Stimulated activated CD8-positive, alpha-beta memory T cell treated with anti-CD3 and anti-CD28 coated beads, Interleukin-15, amount 100 ng/mL, for 4 hours (primary cell): ENCODE measurements around the gene VAV2.
"Not testable (repeated sequence)": the region's sequence is repeated elsewhere in the genome, so short reads cannot be mapped to it uniquely, and the experiment has no call there.

Experiments
- DNase-seq, 2 donors: peaks; one replicate each; pipeline ENCODE4 v3.0.0-alpha.2; 2020; ENCODE audit warnings: low read depth in 2 of 2

VAV2 gene

DNA sequence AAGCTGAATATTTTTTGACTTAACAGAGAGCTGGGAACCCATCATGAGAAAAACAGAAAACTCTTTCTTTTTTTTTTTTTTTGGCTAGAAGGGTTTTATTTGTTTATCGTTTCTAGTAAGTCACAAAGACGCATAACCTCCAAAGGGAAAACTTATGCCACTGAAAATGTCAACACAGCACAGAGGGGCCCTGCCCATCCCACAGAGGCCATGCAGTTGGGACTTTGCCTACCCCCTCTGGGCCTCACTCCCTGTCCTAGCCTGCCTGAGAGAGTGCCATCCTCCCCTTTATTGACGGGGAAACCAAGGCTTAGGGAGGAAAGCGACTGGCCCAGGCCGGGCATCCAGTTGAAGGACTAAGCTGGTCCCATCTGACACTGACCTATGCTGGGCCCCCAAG is 74.7 kb downstream of the VAV2 start:
- no peak for DNase-seq

DNA sequence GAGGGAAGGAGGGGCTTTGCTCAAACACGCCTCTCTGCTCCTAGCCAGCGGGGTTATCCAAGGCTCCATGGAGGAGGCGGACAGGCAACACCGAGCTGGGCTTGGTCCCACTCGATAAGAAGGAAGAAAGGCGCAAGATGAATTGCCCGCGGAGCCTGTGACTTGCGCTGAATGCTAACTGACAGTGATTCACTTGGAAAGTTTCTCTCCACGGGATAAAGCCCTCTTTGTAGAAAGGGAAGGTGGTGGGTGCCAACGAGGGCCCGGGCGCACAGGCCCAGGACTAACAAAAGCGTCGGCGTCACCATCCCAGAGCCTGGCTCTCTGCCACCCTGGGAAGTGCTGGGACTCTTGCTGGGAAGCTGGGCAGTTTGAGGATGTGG is 76.0 kb downstream of the VAV2 start:
- no peak for DNase-seq

DNA sequence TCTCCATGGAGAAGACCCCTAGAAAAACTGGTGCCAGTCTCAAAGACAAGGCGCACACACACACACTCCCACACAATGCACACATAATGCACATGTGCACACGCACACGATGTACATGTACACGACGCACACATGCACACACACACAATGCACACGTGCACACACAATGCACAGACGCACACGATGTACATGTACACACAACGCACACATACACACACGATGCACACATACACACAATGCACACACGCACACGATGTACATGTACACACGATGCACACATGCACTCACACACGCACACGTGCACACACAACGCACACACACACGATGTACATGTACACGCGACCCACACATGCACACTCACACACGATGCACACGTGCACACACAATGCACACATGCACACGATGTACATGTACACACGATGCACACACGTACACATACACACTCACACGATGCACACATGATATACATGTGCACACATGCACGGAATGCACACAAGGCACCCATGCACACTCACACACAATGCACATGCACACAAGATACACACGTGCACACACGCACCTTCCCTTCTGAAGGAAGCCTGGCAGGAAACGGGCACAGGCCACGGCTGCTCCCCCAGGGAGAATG is 76.5 kb downstream of the VAV2 start:
- DNase-seq, result no peak

DNA sequence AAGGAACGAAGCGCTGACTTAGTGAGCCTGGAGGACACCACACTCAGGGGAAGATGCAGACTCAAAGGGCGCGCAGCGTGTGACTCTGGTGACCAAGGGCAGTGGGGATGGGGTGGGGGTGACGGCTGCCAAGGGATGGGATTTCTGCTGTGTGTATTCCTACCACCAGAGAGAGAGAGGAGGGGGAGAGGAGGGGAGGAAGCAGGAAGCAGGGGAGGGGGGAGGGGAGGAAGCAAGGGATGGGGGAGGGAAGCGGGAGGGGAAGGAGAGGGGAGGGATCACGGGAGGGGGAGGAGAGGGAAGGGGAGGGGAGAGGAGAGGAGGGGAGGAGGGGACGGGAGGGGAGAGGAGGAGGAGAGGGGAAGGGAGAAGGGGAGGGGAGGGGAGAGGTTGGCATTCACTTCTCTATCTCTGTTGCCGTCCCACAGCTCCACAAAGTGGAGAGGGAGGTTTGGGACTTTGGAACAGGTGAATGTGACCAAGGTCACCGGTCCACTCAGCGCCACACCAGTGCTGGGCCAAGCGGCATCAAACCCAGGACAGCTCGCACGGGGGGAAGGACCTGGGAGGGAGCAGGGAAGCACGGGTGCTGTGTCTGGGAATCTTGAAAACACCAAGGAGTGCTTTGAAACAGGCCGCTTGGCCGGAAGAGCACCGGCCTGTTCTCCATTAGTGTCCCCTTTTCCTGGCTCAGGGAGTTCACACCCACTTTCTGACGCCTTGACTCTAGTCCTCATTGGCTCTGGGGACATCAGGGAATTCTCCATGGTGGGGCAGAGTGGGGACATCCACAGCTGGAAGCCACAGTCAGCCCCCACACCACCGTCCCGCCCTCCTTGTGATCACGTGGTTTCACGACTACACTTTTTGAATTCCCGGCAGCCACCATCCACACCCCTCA is 77.4 kb downstream of the VAV2 start:
- DNase-seq, result no peak

DNA sequence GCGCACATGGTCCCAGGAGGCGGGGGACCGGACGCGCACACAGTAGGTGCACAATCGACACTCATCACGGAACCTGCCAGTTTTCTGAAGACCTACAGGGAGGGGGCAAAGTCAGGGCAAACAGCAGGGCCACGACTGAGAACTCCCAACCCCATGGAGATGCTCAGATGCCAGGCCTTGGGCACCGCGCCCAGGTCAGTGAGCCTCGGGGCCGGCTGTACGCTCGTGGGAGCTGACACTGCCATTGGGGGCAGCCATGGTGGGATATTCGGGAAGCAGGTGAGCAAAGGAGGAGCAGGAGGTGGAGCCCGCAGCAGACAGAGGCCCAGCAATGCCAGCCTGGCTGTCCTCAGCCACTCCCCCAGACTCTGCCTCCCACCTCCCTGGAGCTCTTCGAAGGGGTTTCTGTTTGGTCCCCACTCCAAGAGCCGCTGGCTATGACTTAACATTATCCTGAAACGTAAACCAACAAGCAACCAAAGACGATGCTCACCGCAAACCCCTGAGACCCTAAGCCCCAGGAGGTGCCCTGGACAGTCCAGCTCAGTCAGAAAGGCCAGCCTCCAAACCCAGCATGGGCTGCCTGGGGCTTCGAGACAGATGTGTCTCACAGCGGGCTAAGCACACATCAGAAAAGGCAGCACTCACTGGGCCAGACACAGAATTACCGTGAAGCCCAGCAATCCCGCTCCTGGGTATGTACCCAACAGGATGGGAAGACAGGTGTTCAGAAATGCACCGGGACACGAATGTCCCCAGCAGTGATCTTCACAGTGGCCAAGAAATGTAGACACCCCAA is 78.4 kb downstream of the VAV2 start:
- no peak for DNase-seq

DNA sequence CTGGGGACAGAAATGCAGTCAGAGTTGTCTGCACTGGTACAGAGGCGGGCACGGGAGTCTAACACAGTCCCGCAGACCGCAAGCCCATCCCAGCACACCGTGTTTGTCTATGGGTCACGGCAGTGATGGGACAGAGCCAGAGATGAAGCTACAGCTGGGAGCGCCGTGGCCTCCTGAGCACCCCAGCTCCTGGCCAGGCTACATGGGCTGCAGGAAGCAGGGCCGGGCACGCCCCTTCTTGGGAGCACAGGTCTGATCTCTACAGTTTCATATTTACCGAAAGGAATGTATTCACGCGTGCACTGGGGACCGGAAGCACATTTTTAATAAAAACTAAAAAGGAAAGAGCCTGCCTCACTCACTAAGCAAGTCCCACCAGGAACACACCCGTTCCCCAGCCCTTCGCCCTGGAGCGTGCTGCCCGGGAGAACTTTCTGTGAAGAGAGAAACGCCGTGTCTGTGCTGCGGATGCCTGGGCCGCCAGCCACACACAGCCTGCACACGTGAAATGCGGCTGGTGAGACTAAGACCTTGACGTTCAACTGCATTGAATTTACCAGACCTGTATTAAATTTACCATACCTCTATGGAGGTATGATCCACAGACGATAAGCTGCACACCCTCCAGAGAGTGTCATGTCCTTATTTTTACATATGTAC is 81.1 kb downstream of the VAV2 start:
- DNase-seq, result no peak

DNA sequence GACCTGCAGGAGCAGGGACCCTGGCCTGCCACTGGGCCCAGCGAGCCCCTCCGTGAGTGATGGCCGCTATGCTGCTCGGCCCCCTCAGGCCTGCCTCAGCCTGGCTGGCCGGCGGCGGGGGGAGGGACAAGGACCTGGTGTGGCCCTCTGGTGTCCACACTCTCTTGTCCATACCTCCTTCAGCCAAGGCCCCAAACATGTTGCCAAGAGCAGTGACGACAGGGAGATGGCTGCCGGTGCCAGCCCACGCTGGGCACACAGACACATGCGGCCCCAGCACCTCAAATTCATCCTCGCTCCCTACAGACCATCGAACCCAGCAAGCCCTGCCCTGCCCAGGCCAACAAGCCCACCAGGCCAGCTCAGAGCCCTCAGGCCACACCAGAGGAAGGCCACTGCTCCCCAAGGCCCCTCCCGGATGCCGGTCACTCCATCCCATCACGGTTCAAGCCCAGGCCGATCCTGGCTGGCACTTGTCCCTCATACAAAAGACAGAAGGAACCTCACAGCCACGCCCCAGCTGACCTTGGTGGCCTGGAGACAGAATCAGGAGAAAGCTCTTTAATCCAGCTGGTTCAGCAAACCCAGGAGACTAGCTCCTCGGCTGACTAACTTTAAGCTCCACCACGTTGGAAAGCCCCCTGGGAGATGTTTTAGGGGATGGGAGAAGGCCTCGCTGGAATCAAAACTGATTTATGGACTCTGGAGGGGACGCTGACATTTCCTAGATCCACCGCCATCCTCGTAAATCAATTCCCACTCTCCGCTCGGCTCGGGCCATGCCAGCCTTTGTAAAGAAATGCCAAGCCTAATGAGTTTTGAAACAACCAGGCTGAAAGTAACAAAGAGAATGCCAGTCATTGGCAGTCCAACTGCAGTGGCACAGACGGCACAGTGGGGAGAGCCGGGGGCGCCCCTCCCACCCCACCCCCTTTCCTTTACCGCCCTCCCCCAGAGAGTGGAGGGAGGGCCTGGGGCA is 84.9 kb downstream of the VAV2 start:
- no peak for DNase-seq

DNA sequence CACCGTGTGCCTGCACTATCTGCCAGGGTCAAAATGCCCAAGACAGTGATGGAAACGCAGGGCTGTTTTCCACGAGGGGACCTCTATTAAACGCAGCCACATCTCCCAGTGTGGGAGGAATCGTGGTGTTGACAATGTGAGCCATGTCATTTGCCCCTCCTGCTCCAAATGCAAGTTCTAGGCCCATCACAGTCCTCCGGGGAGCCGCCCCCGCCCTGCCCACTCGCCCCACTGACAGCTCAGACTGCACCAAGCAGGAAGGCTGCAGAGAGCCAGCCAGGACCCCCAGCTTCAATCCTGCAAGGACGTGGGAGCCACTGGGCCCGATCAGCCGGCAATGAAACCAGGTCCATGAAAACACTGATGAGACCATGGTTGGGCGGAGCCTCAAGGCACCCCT is 85.9 kb downstream of the VAV2 start:
- DNase-seq, result no peak

DNA sequence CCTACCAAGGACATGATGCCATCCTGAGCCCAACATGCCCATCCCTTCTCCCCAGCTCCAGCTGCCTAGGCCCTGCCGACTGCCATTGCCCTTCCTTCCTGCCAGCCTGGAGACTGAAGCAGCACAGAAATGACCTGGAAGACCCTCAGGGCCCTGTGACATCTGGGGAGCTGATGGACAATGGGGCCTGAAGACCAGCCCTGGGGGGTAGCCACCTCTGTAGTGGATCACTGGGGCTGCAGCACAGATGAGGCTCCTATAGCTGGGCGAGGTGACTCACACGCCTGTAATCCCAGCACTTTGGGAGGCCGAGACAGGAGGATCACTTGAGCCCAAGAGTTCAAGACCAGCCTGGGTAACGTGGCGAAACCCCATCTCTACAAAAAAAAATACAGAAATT is 86.6 kb downstream of the VAV2 start:
- DNase-seq, result no peak

DNA sequence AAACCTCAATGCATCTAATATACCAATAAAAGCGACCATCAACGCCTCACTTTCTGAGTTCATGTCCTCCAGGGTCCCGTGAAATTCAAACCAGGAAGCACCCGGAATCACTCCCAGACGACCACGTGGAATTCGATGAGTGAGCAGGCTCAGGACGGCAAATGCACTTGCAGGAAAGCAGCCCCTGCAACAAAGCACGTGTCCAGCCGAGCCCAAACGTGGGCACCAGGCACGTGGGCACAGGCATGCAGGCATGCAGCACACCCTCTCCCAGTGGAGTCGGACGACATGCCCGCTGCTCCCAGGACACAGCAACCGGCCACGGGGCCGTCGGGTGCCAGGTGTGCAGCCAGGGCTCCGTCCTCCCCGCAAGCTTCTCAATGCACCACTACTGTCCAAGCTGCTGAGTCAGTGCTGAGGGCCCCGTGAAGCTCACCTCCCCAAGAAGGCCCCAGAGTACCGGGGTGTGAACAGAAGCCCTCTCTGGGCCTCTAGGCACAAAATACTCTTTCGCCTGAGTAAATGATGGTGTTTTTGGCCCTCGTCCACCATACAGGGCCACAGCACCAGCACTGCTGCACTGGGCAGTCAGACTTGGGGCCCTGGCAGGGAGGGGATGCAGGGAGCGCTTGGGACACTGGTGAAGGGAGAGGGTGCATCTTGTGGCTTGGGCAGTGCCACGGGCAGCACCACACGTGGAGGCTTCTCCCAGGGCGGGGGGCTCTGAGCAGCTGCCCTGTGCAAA is 87.6 kb downstream of the VAV2 start:
- no peak for DNase-seq

DNA sequence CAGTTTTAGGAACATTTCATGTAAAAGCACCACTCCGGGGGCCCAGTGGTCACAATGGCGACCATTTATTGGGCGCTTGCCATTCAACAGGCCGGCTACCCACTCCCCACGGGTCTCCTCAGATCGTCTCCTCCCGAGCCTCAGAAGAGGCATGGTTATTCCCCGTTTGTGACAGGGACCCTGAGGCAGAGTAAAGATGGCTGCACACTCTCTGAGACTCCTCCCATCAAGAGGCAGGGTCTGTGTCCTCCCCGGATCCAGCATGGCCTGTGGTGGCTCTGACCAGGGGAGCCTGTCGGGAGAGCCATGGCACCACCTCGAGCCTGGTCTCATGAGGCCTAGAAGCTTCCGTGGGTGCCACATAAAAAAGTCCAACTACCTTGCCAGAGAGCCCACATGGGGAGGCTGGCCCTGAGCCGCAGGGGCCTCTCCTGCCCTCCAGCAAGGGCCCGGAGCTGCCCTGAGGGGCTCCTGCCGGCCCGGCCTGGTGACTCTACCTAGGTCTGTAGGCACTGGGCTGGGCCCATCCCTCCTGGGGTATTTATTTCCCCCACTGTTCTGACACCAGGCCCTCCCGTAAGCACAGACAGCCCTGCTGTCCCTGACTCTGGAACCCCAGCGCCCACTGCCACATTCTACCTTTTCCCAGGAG is 90.8 kb downstream of the VAV2 start:
- DNase-seq, result no peak

DNA sequence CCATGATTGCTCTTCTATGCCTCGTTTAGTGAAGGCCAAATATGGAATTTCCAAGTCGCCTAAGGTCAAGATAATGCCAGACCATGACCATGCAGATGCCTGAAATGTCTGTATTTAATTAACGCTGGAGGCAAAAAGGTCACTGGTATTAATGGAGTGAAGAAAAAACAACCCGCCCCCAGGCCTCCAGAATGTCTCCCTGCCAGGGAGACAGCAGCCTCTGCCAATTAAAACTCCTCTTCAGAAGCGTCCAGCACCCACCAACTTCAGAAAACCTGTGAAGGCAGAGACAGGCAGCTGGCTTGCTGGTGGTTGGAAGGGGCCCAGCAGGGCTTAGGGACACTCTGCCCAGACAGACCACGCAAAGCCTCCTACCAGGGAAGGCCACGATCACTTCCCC is 94.4 kb downstream of the VAV2 start:
- DNase-seq, result no peak

DNA sequence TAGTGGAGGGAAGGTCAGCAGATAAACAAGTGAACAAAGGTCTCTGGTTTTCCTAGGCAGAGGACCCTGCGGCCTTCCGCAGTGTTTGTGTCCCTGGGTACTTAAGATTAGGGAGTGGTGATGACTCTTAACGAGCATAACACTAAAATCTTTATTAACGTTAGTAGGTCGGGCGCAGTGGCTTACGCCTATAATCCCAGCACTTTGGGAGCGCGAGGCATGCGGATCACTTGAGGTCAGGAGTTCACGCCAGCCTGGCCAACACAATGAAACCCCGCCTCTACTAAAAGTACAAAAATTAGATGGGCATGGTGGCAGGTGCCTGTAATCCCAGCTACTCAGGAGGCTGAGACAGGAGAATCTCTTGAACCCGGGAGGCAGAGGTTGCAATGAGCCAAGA is 96.1 kb downstream of the VAV2 start:
- DNase-seq, result not testable (repeated sequence)

DNA sequence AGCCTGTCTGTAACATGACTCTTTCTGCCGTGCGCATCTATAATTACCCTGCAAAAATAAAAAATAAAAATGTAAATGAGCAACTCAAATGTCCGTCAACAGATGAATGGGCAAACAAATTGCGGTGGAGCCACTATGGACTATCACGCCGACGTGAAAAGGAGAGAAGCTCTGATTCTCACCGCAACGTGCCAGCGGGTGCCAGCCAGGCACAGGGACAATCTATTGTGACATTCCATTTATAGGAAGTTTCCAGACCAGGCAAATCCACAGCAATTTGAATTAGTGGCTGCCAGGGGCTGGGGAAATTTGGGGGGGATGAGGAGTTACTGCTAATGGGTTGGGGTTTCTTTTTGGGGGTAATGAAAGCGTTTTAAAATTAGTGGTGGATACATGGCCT is 96.8 kb downstream of the VAV2 start:
- no peak for DNase-seq

DNA sequence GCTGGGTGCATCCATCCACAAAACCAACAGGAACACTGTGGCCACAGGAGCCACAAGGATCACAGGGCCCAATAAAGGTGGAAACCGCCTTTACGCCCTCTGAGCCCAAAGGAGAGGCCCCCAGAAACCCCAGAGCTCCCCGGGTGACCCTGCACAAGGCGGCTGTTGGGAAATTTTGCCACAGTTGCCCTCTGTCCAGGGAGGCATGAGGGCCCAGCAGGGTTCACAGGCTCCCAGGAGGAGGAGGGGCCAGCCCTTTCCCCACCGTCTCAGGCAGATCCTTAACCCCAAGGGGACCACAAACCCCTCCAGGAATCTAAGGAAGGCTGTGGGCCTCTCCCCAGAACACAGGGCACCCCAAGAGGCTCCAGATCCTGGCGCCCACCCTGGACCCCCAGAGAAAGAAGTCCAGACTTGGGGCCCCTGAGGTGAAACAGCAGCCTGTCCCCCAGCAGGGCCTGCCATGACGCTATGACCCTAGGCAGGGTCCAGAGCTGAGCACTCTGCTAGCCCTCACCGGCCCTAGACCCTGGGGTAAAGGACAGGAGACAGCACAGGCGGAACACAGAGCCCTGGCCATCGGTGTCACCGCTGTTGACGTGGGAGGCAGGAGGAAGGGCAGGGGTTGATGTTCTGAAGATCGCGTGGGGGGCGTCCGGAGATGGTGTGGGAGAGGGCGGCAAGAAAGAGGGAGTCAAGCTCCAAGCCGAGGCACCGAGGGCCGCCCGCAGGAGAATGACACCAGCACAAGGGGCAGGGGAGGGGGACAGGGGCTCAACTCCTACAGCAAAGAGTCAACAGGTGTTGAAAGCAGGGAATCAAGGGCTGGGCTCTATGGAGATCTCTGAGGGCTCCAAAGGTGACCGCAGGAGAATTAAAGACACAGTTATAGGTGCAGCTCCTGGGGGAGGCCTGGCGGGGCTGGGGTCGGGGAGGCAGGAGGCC is 97.5 kb downstream of the VAV2 start:
- DNase-seq, result no peak

DNA sequence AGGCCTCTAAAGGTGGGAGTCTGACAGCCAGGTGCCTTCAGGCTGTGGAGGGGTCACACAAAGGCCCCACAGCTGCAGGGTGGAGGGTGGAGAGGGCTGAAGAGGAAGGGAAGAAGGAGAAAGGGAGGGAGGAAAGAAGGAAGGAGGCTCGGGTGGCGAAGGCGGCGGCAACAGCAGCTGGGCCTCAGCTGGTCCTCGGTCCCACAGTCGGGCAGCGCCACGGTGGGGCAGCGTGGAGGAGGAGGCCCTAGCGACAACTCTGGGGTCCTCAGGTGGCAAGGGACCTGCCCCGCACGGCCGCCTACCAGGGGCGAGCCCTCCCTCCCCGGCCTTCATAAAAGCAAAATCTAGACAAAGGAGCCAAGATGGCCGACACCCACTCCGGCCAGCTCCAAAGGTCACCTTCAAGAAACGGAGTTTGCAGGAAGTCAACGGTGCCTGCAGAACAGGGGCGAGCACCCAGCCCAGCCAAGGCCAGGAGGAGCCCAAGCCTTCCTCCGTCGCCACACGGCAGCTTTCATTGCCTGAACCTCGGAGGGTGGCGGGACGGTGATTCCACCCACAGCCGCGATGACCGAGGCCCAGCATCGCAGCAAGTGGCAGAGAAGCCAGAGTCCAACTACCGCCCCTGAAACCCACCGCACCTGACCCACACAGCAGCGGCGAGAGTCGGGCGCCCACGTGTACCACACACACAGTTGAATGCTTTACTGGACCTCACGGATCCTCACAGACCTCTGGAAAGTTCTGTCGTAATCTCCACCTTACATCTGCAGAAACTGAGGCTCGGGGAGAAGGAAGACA is 98.7 kb downstream of the VAV2 start:
- no peak for DNase-seq

DNA sequence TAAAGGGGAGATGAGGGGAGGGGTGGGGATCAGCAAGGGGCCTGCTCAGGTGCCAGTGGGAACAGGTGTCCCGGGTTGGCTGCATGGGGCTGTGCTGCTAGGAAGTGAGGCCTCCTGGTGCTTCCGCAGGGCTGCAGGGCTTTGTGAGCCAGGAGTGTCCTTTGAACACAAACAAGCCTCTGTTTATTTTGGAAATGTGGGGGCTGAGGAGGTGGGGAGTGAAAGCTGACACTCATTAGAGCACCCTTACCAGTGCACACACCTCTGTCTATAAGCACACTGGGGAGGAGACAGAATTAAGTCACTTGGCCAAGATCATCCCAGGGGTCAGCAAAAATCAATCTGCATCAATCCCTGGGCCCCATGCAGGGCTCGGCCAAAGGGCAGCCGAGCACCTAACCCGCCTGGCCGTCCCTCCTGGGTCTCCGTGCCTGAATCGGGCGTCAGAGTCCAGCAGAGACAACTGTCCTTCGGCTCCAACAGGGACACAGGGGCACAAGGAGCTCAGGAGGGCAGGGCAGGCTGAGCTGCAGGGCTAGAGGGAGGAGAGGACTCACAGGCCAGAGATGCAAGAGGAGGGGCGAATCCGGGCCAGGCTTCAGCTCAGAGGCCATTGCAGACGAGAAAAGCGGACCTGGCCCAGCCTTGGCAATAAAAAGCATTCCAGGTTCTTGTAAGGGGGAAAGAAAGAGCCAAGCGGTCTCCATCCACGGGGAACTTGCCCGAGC is 99.8 kb downstream of the VAV2 start:
- no peak for DNase-seq
